SK-N-SH treated with all-trans-retinoic acid at 6 μM for 48 hours (cell line): ENCODE data around the gene BCAN.

Experiments
- ATAC-seq: fragments of 200-7000 bp; cut with Tn5 transposase; 3 replicates; pipeline ENCODE4 v1.9.1; 2020; ENCODE audit warnings: mild to moderate bottlenecking, moderate library complexity
- CSDC2 ChIP-seq: fragments of 250-450 bp; sonication (Bioruptor Pico); IDR thresholded peaks from 2 replicates; pipeline ENCODE4 v1.5.0; 2020; ENCODE audit warnings: mild to moderate bottlenecking, moderate library complexity
- CSRNP3 ChIP-seq: fragments of 250-450 bp; sonication (Bioruptor Pico); IDR thresholded peaks from 2 replicates; pipeline ENCODE4 v1.5.1; 2021; ENCODE audit warnings: mild to moderate bottlenecking, moderate library complexity
- ESRRG ChIP-seq: fragments of 250-450 bp; sonication (Bioruptor Pico); IDR thresholded peaks from 2 replicates; pipeline ENCODE4 v1.6.1; 2021; ENCODE audit warnings: mild to moderate bottlenecking
- GLIS3 ChIP-seq: fragments of 250-450 bp; sonication (Bioruptor Pico); IDR thresholded peaks from 2 replicates; pipeline ENCODE4 v1.5.0; 2020; ENCODE audit warnings: mild to moderate bottlenecking, moderate library complexity
- ISL1 ChIP-seq: fragments of 250-450 bp; sonication (Bioruptor Pico); IDR thresholded peaks from 2 replicates; pipeline ENCODE4 v2.1.2; 2022; ENCODE audit warnings: mild to moderate bottlenecking, moderate library complexity
- OSR1 ChIP-seq: fragments of 250-450 bp; sonication (Bioruptor Pico); IDR thresholded peaks from 2 replicates; pipeline ENCODE4 v1.8.0; 2022; ENCODE audit warnings: moderate library complexity, mild to moderate bottlenecking, inconsistent platforms
- PATZ1 ChIP-seq: fragments of 250-450 bp; sonication (Bioruptor Pico); IDR thresholded peaks from 2 replicates; pipeline ENCODE4 v1.8.0; 2020; ENCODE audit warnings: mild to moderate bottlenecking, moderate library complexity, borderline replicate concordance
- PPARA ChIP-seq: fragments of 250-450 bp; sonication (Bioruptor Pico); IDR thresholded peaks from 2 replicates; pipeline ENCODE4 v1.5.0; 2020; ENCODE audit warnings: mild to moderate bottlenecking, borderline replicate concordance
- RARB ChIP-seq: fragments of 250-450 bp; sonication (Bioruptor Pico); IDR thresholded peaks from 2 replicates; pipeline ENCODE4 v1.8.0; 2021; ENCODE audit warnings: mild to moderate bottlenecking, moderate library complexity
- SNAI2 ChIP-seq: fragments of 250-450 bp; sonication (Bioruptor Pico); IDR thresholded peaks from 2 replicates; pipeline ENCODE4 v1.5.0; 2020; ENCODE audit warnings: mild to moderate bottlenecking, moderate library complexity
- TCF4 ChIP-seq: fragments of 250-450 bp; sonication (Bioruptor Pico); IDR thresholded peaks from 2 replicates; pipeline ENCODE4 v1.8.0; 2021; ENCODE audit warnings: mild to moderate bottlenecking, moderate library complexity, borderline replicate concordance
- TOX ChIP-seq: fragments of 250-450 bp; sonication (Bioruptor Pico); IDR thresholded peaks from 2 replicates; pipeline ENCODE4 v1.8.0; 2021; ENCODE audit warnings: mild to moderate bottlenecking, moderate library complexity, borderline replicate concordance
- TSHZ2 ChIP-seq: fragments of 250-450 bp; sonication (Bioruptor Pico); IDR thresholded peaks from 2 replicates; pipeline ENCODE4 v1.5.0; 2020; ENCODE audit warnings: mild to moderate bottlenecking, moderate library complexity
- ZC3H10 ChIP-seq: fragments of 250-450 bp; sonication (Bioruptor Pico); IDR thresholded peaks from 2 replicates; pipeline ENCODE4 v1.5.1; 2021; ENCODE audit warnings: mild to moderate bottlenecking, moderate library complexity
- ZFP3 ChIP-seq: fragments of 250-450 bp; sonication (Bioruptor Pico); IDR thresholded peaks from 2 replicates; pipeline ENCODE4 v1.5.0; 2020; ENCODE audit warnings: mild to moderate bottlenecking, moderate library complexity
- ZFP30 ChIP-seq: fragments of 450-650 bp; formaldehyde crosslinking; IDR thresholded peaks from 2 replicates; pipeline ENCODE4 v1.5.0; 2022; ENCODE audit warnings: mild to moderate bottlenecking, moderate library complexity
- ZNF565 ChIP-seq: fragments of 450-650 bp; formaldehyde crosslinking; conservative IDR thresholded peaks from 2 replicates; pipeline ENCODE4 v1.5.0; 2020; ENCODE audit warnings: low read depth, mild to moderate bottlenecking, moderate library complexity
- TF ChIP-seq, protein P1 (sequence below): fragments of 250-450 bp; sonication (Bioruptor Pico); IDR thresholded peaks from 2 replicates; pipeline ENCODE4 v1.5.1; 2020; ENCODE audit warnings: low read depth, mild to moderate bottlenecking, moderate library complexity
- TF ChIP-seq, protein P2 (sequence below): fragments of 250-450 bp; sonication (Bioruptor Pico); IDR thresholded peaks from 2 replicates; pipeline ENCODE4 v1.8.0; 2021; ENCODE audit warnings: low read depth, mild to moderate bottlenecking, moderate library complexity, borderline replicate concordance

BCAN gene

DNA sequence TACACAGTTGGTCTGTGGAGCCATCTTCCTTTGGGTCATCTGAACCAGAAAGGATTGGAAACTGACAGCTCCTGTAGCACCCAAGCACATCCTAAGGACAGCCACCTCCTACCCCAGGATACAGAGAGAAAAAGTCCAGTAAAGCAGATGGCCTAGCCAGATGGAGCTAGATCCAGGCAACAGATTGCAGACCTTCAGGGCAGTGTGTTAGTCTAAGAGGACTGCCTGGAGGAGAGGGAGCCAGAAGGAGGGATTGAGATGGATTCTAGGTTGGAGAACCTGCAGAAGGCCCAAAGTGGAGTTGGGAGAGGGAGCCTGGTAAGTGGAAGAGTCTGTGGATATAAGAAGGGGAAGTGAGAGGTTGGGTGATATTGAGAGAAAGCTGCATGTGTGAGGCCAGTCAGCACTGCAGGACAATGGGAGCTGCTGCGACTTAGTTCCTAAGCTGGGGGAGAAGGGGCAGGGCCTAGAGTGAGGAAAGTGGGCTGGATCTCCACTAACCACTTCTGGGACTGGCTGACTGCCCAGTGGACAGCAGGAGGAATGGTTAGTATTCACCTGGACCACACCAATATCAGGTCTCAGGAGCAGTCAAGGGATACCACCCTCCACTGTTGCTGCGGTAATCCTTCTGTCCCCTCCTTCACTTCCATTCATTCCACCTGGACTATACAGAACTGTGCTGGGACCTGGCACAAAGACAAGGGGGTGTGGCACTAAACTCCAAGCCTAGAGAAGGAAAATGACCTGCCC is 13.4 kb downstream of the BCAN start:
- TF ChIP-seq TCF4 (CRISPR knock-in tag), result peak; percentile 22; the same call in 1 of the 2 replicates
- no peak for TF ChIP-seq TOX (CRISPR knock-in tag)
- TF ChIP-seq, all 23 proteins: peak for 1
- no peak for ATAC-seq

GRCh38 chr1:156655904-156656516 is 14.1 kb downstream of the BCAN start:
- no peak for TF ChIP-seq GLIS3 (CRISPR knock-in tag)
- no peak for TF ChIP-seq CSRNP3
- TF ChIP-seq ZC3H10, result no peak
- TF ChIP-seq TOX (CRISPR knock-in tag), result no peak
- no peak for TF ChIP-seq TSHZ2
- TF ChIP-seq OSR1 (CRISPR knock-in tag), result no peak
- no peak for TF ChIP-seq TCF4 (CRISPR knock-in tag)
- TF ChIP-seq PPARA (CRISPR knock-in tag), result no peak
- TF ChIP-seq PATZ1 (CRISPR knock-in tag), result no peak
- no peak for TF ChIP-seq ESRRG
- TF ChIP-seq ISL1 (CRISPR knock-in tag), result no peak
- TF ChIP-seq ZFP3 (CRISPR knock-in tag), result no peak
- no peak for TF ChIP-seq ZNF565 (CRISPR knock-in tag)
- TF ChIP-seq, protein P1, sequence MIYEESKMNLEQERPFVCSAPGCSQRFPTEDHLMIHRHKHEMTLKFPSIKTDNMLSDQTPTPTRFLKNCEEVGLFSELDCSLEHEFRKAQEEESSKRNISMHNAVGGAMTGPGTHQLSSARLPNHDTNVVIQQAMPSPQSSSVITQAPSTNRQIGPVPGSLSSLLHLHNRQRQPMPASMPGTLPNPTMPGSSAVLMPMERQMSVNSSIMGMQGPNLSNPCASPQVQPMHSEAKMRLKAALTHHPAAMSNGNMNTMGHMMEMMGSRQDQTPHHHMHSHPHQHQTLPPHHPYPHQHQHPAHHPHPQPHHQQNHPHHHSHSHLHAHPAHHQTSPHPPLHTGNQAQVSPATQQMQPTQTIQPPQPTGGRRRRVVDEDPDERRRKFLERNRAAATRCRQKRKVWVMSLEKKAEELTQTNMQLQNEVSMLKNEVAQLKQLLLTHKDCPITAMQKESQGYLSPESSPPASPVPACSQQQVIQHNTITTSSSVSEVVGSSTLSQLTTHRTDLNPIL (CRISPR knock-in tag), result no peak
- no peak for TF ChIP-seq ZFP30 (CRISPR knock-in tag)
- no peak for TF ChIP-seq SNAI2 (CRISPR knock-in tag)
- no peak for TF ChIP-seq RARB (CRISPR knock-in tag)
- no peak for TF ChIP-seq CSDC2 (CRISPR knock-in tag)
- TF ChIP-seq, protein P2, sequence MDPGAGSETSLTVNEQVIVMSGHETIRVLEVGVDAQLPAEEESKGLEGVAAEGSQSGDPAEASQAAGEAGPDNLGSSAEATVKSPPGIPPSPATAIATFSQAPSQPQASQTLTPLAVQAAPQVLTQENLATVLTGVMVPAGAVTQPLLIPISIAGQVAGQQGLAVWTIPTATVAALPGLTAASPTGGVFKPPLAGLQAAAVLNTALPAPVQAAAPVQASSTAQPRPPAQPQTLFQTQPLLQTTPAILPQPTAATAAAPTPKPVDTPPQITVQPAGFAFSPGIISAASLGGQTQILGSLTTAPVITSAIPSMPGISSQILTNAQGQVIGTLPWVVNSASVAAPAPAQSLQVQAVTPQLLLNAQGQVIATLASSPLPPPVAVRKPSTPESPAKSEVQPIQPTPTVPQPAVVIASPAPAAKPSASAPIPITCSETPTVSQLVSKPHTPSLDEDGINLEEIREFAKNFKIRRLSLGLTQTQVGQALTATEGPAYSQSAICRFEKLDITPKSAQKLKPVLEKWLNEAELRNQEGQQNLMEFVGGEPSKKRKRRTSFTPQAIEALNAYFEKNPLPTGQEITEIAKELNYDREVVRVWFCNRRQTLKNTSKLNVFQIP (CRISPR knock-in tag), result no peak

More at GRCh38 chr1:156655904-156656516, 14.1 kb downstream of the BCAN start:
- ATAC-seq, result no peak
